Naive thymus-derived CD8-positive, alpha-beta T cell (primary cell): ENCODE data around the gene PLPP2. TPM values are rescaled to one million over a fixed set of nuclear protein-coding genes. Genes with fewer than 3 reads are reported as not detected.
A peak's percentile ranks its signal among the peaks of the same experiment; 100 is the strongest.
"Not testable (repeated sequence)": the region's sequence is repeated elsewhere in the genome, so short reads cannot be mapped to it uniquely, and the experiment has no call there.

Source experiments
- ATAC-seq, 2 donors: fragments of 150-1000 bp; cut with Tn5 transposase in 1 of 2; sonication (Bioruptor Pico), chemical (Tn5 transposase) in 1 of 2; 1 replicate in 1 of 2; 2 replicates in 1 of 2; pipeline ENCODE4 v1.10.0; 2021; ENCODE audit warnings: mild to moderate bottlenecking in 2 of 2, moderate library complexity in 2 of 2
- POLR2A ChIA-PET: fragments of 350-600 bp; sonication (Branson Sonifier 250); formaldehyde crosslinking; loops from one replicate; lab custom pipeline; 2021; ENCODE audit warnings: antibody characterized with exemption; lab: Charles Lee
- DNase-seq, 10 donors: peaks; one replicate each; pipeline versions ENCODE4 v3.0.0 to v3.0.0-alpha.2; 2020 to 2022
- H3K27ac Mint-ChIP-seq, 10 donors: one replicate each; pipeline ENCODE4 v1.8.0; 2020 to 2022; ENCODE audit warnings: mild to moderate bottlenecking in 10 of 10, mixed read lengths in 10 of 10, moderate library complexity in 4 of 10, inconsistent platforms in 1 of 10
- H3K27me3 Mint-ChIP-seq, 5 donors: one replicate each; pipeline ENCODE4 v1.8.0; 2021 to 2022; ENCODE audit warnings: mixed read lengths in 5 of 5
- H3K36me3 Mint-ChIP-seq, 3 donors: one replicate each; pipeline ENCODE4 v1.8.0; 2020 to 2022; ENCODE audit warnings: mixed read lengths in 3 of 3, mild to moderate bottlenecking in 2 of 3, inconsistent platforms in 1 of 3
- H3K4me1 Mint-ChIP-seq, 4 donors: one replicate each; pipeline ENCODE4 v1.8.0; 2021 to 2022; ENCODE audit warnings: mixed read lengths in 4 of 4
- H3K4me3 Mint-ChIP-seq, 10 donors: one replicate each; pipeline ENCODE4 v1.8.0; 2020 to 2022; ENCODE audit warnings: mild to moderate bottlenecking in 10 of 10, mixed read lengths in 10 of 10, moderate library complexity in 6 of 10, inconsistent platforms in 1 of 10
- H3K9me3 Mint-ChIP-seq, 9 donors: one replicate each; pipeline ENCODE4 v1.8.0; 2020 to 2022; ENCODE audit warnings: mixed read lengths in 9 of 9, mild to moderate bottlenecking in 3 of 9, inconsistent platforms in 1 of 9, moderate library complexity in 1 of 9
- polyA plus RNA-seq, 3 donors: library from polyadenylated mRNA; unstranded; fragments of 300-500 nt; fragmentation: Illumina TruSeq; gene quantifications; one replicate each; pipeline ENCODE4 v1.2.3, GENCODE V29; 2021
- total RNA-seq, 8 experiments: library from RNA in 2 of 8; stranded (reverse) in 2 of 8; gene quantifications; one replicate each; pipeline ENCODE4 v1.2.3 and lab custom pipeline; 2021 to 2026

Gene PLPP2
- total and polyA plus RNA-seq, 5 experiments from 2014 or later, result 0.69 TPM; not detected in 4

DNA sequence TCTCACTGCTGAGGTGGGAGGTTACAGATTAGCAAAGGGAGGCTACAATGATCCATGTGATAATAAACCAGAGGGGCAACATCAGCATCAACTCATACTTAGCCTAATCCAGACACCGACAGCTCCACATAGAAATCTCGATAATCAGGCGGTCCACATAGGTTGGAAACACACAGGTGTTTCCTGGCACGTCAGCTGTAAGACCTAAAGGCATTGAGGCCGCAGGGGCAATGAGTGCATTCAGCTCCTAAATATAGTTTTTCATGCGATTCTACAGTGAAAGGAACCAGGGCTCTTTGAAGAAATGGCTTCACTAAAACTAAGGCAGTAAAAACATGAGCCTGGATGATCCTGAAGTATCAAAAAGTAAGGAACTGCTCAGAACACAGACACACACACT is 19.3 kb downstream of the PLPP2 start:
- POLR2A ChIA-PET, result no interaction called here
- Mint-ChIP-seq H3K27ac (no peak overlapping the region), H3K27me3 (peaks cover 27 to 59% (median 47%) of the 10 kb centered on the region in 5 donors), H3K4me3 (no peak overlapping the region), H3K36me3 (no peaks in the 10 kb centered on the region), H3K9me3 (no peaks in the 10 kb centered on the region), H3K4me1 (peaks cover 5 to 7% (median 7%) of the 10 kb centered on the region in 4 donors)
- DNase-seq, result no peak
- no peak for ATAC-seq

- H3K9me3 Mint-ChIP-seq, ATAC-seq, H3K27ac Mint-ChIP-seq, H3K36me3 Mint-ChIP-seq, POLR2A ChIA-PET, H3K4me3 Mint-ChIP-seq, DNase-seq: not testable (repeated sequence)
- Mint-ChIP-seq H3K27me3 (peaks cover 30 to 58% (median 49%) of the 10 kb centered on the region in 5 donors), H3K4me1 (peaks cover 7 to 12% (median 11%) of the 10 kb centered on the region in 4 donors)
Measured at GRCh38 chr19:270766-271318, 20.4 kb downstream of the PLPP2 start.

DNA sequence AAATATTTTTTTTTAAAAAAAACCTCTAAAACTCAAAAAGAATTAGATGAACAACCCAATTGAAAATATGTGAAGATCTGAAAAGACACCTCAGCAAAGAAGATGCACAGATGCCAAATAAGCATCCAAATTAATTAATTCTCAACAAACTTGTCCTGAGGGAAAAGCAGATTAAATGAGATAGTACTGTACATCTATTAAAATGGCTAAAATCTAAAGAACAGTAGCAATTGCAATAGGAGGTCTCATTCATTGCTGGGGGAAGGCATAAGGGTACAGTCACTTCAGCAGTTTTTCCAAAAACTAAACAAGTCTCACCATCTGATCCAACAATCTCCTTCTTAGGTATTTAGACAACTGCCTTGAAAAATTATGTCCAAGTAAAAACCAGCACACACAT is 22.0 kb downstream of the PLPP2 start:
- no peaks in the 10 kb centered on the region for H3K36me3 Mint-ChIP-seq
- peaks cover 28 to 58% (median 56%) of the 10 kb centered on the region in 5 donors for H3K27me3 Mint-ChIP-seq
- no peak for ATAC-seq
- no peak overlapping the region for H3K27ac Mint-ChIP-seq
- no peak for DNase-seq
- H3K9me3 Mint-ChIP-seq, result no peaks in the 10 kb centered on the region
- H3K4me3 Mint-ChIP-seq, result no peak overlapping the region
- H3K4me1 Mint-ChIP-seq, result peaks cover 7 to 12% (median 11%) of the 10 kb centered on the region in 4 donors
- POLR2A ChIA-PET, result no interaction called here

GRCh38 chr19:262125-262524 is 29.1 kb downstream of the PLPP2 start:
- Mint-ChIP-seq H3K27me3 (peaks cover 17 to 53% (median 26%) of the 10 kb centered on the region in 5 donors), H3K4me3 (no peak overlapping the region), H3K27ac (no peak overlapping the region), H3K36me3 (no peaks in the 10 kb centered on the region), H3K9me3 (no peaks in the 10 kb centered on the region), H3K4me1 (peaks cover 2 to 8% (median 6%) of the 10 kb centered on the region in 4 donors)
- no peak for ATAC-seq
- DNase-seq, result no peak
- POLR2A ChIA-PET, result no interaction called here

DNA sequence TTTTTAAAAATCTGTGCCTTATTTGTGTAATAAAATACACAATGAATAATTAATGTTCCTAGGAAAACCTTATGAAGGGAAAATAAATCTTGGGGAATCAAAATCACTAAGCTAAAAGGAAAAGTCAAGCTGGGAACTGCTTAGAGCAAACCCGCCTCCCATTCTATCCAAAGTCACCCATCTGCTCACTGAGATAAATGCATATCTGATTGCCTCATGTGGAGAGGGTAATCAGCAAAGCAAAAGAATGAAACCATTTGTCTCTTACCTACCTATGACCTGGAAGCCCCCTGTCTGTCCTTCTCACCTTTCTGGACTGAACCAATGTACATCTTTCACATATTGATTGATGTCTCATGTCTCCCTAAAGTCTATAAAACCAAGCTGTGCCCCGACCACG is 34.4 kb downstream of the PLPP2 start:
- H3K4me1 Mint-ChIP-seq, H3K36me3 Mint-ChIP-seq, ATAC-seq, H3K27ac Mint-ChIP-seq, DNase-seq, POLR2A ChIA-PET, H3K9me3 Mint-ChIP-seq, H3K4me3 Mint-ChIP-seq: not testable (repeated sequence)
- H3K27me3 Mint-ChIP-seq, result peaks cover 23 to 67% (median 41%) of the 10 kb centered on the region in 5 donors

DNA sequence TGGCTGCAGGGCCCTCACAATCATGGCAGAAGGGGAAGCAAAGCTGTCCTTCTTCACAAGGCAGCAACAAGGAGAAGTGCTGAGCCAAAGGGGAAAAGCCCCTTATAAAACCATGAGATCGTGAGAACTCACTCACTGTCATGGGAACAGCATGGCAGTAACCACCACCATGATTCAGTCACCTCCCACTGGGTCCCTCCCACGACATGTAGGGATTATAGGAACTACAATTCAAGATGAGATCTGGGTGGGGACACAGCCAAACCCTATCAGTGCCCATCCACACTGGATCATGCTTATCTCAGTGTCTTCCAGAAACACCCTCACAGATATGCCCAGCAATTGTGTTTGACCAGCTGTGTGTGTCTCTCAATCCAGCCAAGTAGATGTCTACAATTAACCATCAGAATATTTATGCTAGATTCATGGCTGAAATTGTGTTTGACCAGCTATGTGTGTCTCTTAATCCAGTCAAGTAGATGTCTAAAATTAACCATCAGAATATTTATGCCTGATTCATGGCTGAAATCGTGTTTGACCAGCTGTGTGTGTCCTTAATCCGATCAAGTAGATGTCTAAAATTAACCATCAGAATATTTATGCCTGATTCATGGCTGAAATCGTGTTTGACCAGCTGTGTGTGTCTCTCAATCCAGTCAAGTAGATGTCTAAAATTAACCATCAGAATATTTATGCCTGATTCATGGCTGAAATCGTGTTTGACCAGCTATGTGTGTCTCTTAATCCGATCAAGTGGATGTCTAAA is 38.6 kb downstream of the PLPP2 start:
- peaks cover 17 to 53% (median 36%) of the 10 kb centered on the region in 5 donors for H3K27me3 Mint-ChIP-seq
- POLR2A ChIA-PET, H3K4me1 Mint-ChIP-seq, DNase-seq, H3K4me3 Mint-ChIP-seq, ATAC-seq, H3K36me3 Mint-ChIP-seq, H3K27ac Mint-ChIP-seq, H3K9me3 Mint-ChIP-seq: not testable (repeated sequence)

GRCh38 chr19:246551-246950 is 44.7 kb downstream of the PLPP2 start:
- no peaks in the 10 kb centered on the region for H3K4me1 Mint-ChIP-seq
- H3K4me3 Mint-ChIP-seq, result no peak overlapping the region
- POLR2A ChIA-PET, result no interaction called here
- no peaks in the 10 kb centered on the region for H3K36me3 Mint-ChIP-seq
- H3K9me3 Mint-ChIP-seq, result peaks cover 0 to 2% (median 0%) of the 10 kb centered on the region in 9 donors
- H3K27ac Mint-ChIP-seq, result no peak overlapping the region
- ATAC-seq (no peak), DNase-seq (no peak)
- peaks cover 0 to 3% (median 0%) of the 10 kb centered on the region in 5 donors for H3K27me3 Mint-ChIP-seq

DNA sequence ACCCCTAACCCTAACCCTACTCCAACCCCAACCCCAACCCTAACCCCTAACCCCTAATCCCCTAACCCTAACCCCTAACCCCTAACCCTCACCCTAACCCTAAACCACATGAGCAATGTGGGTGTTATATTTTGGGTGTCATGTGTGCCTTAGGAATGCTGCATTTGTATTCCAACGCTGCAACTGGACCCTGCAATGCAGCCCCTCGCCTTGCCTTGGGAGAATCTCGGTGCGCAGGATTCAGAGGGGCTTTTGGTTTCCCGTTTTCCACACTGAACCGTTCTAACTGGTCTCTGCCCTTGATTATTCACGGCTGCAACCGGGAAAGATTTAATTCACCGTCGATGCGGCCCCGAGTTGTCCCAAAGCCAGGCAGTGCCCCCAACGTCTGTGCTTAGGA is 45.3 kb downstream of the PLPP2 start:
- ATAC-seq, result not testable (repeated sequence)

GRCh38 chr19:245457-245856 is 45.7 kb downstream of the PLPP2 start:
- no peak for ATAC-seq
- H3K36me3 Mint-ChIP-seq, result no peaks in the 10 kb centered on the region
- no peak overlapping the region for H3K4me3 Mint-ChIP-seq

More for the DNA sequence above, 45.3 kb downstream of the PLPP2 start:
- H3K27ac Mint-ChIP-seq, DNase-seq, H3K9me3 Mint-ChIP-seq, H3K27me3 Mint-ChIP-seq, H3K36me3 Mint-ChIP-seq, POLR2A ChIA-PET, H3K4me1 Mint-ChIP-seq: not testable (repeated sequence)
- peak overlapping the region in 4 of 10 donors; percentile 28 to 72 (median 58) for H3K4me3 Mint-ChIP-seq

More at GRCh38 chr19:245457-245856, 45.7 kb downstream of the PLPP2 start:
- Mint-ChIP-seq H3K9me3 (peaks cover 0 to 2% (median 0%) of the 10 kb centered on the region in 9 donors), H3K27ac (no peak overlapping the region), H3K27me3 (no peaks in the 10 kb centered on the region), H3K4me1 (no peaks in the 10 kb centered on the region)
- no peak for DNase-seq
- POLR2A ChIA-PET, result no interaction called here

Other genes with a start within 250 kb of the PLPP2 start
- under 1 TPM in 1 of 2 experiments, not detected in 1; 0.49 TPM for gene OR4F17, start 184.3 kb downstream of the PLPP2 start, total RNA-seq
- not detected for gene OR4F17, start 184.3 kb downstream of the PLPP2 start, polyA plus RNA-seq
- gene MIER2, start 53.4 kb upstream of the PLPP2 start, total RNA-seq, result 10 to 100 TPM; 16.8 to 20.3 TPM
- gene MIER2, start 53.4 kb upstream of the PLPP2 start, polyA plus RNA-seq, result 1 to 10 TPM; 2.1 to 3.1 (median 2.4) TPM
- gene C2CD4C, start 117.7 kb upstream of the PLPP2 start, total RNA-seq, result not detected
- gene C2CD4C, start 117.7 kb upstream of the PLPP2 start, polyA plus RNA-seq, result not detected
- gene SHC2, start 169.6 kb upstream of the PLPP2 start, total RNA-seq, result 1 to 10 TPM; 3.6 to 4.0 TPM
- gene SHC2, start 169.6 kb upstream of the PLPP2 start, polyA plus RNA-seq, result 1 to 10 TPM in 1 of 3 donors, under 1 TPM in 2; 0.30 to 1.8 (median 0.41) TPM
- gene MADCAM1, start 205.1 kb upstream of the PLPP2 start, total RNA-seq, result 1 to 10 TPM; 1.1 to 1.2 TPM
- gene MADCAM1, start 205.1 kb upstream of the PLPP2 start, polyA plus RNA-seq, result under 1 TPM; 0.17 to 0.33 (median 0.17) TPM
- gene TPGS1, start 216.1 kb upstream of the PLPP2 start, total RNA-seq, result 10 to 100 TPM; 31.5 to 33.0 TPM
- 10 to 100 TPM; 31.6 to 43.3 (median 42.3) TPM for gene TPGS1, start 216.1 kb upstream of the PLPP2 start, polyA plus RNA-seq
- gene CDC34, start 240.4 kb upstream of the PLPP2 start, total RNA-seq, result 10 to 100 TPM; 41.7 to 46.7 TPM
- gene CDC34, start 240.4 kb upstream of the PLPP2 start, polyA plus RNA-seq, result 10 to 100 TPM; 20.6 to 43.5 (median 27.9) TPM